ENCODE results near the gene GAREM1. TPM values are rescaled to one million over a fixed set of nuclear protein-coding genes. Genes with fewer than 3 reads are reported as not detected.

GAREM1 gene
- total RNA-seq, 3 donors from 2014 or later = 14.5 to 29.0 (median 19.6) TPM

GRCh38 chr18:32383050-32383819 is 87.4 kb downstream of the GAREM1 start:
- intact Hi-C loops (cut with DNase I, micrococcal nuclease) = no loop called here
- peak; percentile 82 for ATAC-seq
- H3K4me1 ChIP-seq (ENCODE audit: low read depth) = peaks cover 3% of the 10 kb centered on the region
- TF ChIP-seq CTCF (IDR thresholded peaks at IDR 0.05) = no peak
- DNase-seq = no peak
- no peaks in the 10 kb centered on the region for H3K36me3 ChIP-seq (ENCODE audit: low read depth)
- no peak overlapping the region for H3K4me3 ChIP-seq
- H3K9me3 ChIP-seq = no peaks in the 10 kb centered on the region

- intact Hi-C loops (cut with DNase I, micrococcal nuclease) = no loop called here
- H3K4me1 ChIP-seq (ENCODE audit: low read depth) = peaks cover 8% of the 10 kb centered on the region
Measured at GRCh38 chr18:32381761-32382160, 88.9 kb downstream of the GAREM1 start.

GRCh38 chr18:32380559-32380958 is 90.1 kb downstream of the GAREM1 start:
- no peaks in the 10 kb centered on the region for H3K9me3 ChIP-seq
- peaks cover 8% of the 10 kb centered on the region for H3K4me1 ChIP-seq (ENCODE audit: low read depth)
- no peak for ATAC-seq
- DNase-seq = no peak
- no peak for TF ChIP-seq CTCF (IDR thresholded peaks at IDR 0.05)
- intact Hi-C loops (cut with DNase I, micrococcal nuclease) = no loop called here
- no peak overlapping the region for H3K4me3 ChIP-seq
- H3K36me3 ChIP-seq (ENCODE audit: low read depth) = no peaks in the 10 kb centered on the region

More at GRCh38 chr18:32381761-32382160, 88.9 kb downstream of the GAREM1 start:
- DNase-seq (no peak), ATAC-seq (no peak)
- no peak overlapping the region for H3K4me3 ChIP-seq
- no peaks in the 10 kb centered on the region for H3K36me3 ChIP-seq (ENCODE audit: low read depth)
- TF ChIP-seq CTCF (IDR thresholded peaks at IDR 0.05) = no peak
- no peaks in the 10 kb centered on the region for H3K9me3 ChIP-seq

- DNase-seq (no peak), ATAC-seq (no peak)
- peaks cover 8% of the 10 kb centered on the region for H3K4me1 ChIP-seq (ENCODE audit: low read depth)
- H3K9me3 ChIP-seq = no peaks in the 10 kb centered on the region
- no peaks in the 10 kb centered on the region for H3K36me3 ChIP-seq (ENCODE audit: low read depth)
- no peak for TF ChIP-seq CTCF (IDR thresholded peaks at IDR 0.05)
- no peak overlapping the region for H3K4me3 ChIP-seq
- intact Hi-C loops (cut with DNase I, micrococcal nuclease) = loop anchor here in 1 of 2 donors (10.0 kb wide), 1 partner anchor 95 kb away; no protein-coding TSS in a partner anchor
Measured at GRCh38 chr18:32379891-32380290, 90.8 kb downstream of the GAREM1 start.

- no peak for TF ChIP-seq CTCF (IDR thresholded peaks at IDR 0.05)
- ATAC-seq (peak; percentile 69), DNase-seq (peak in 1 of 3 donors; percentile 37)
- Histone ChIP-seq H3K36me3 (ENCODE audit: low read depth) (no peaks in the 10 kb centered on the region), H3K4me1 (ENCODE audit: low read depth) (peaks cover 14% of the 10 kb centered on the region), H3K4me3 (no peak overlapping the region), H3K9me3 (no peaks in the 10 kb centered on the region)
- intact Hi-C loops (cut with DNase I, micrococcal nuclease) = loop anchor here in 1 of 2 donors (10.0 kb wide), 1 partner anchor 94 kb away; no protein-coding TSS in a partner anchor
Measured at GRCh38 chr18:32378705-32379104, 92.0 kb downstream of the GAREM1 start.

Data from mucosa of descending colon (tissue), 3 donors.